ENCODE results near the gene DCAF6. TPM values are rescaled to one million over a fixed set of nuclear protein-coding genes. Genes with fewer than 3 reads are reported as not detected.

The DCAF6 gene
- total RNA-seq, 1 donor from 2014 or later = 93.9 TPM

DNA sequence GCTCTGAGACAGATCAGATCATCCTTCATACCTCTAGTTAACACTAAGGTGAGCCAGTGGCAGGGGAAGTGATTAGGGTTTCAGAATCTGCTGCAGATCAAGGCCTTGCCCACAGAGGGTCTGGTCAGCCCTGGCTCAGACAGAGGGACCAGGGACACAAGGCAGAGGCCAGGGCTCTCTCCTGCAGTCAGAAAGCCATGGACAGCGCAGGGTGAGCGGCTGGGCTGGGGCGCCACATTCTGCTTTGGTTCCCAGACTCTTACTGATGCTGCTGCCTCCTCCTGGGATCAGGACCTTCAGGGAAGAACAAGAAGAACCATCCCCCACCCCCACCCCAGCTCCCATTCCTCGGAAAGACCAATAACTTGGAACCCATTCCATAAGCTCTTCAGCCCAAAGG is 157.1 kb downstream of the DCAF6 start:
- Histone ChIP-seq H3K4me1 (ENCODE audit: control insufficient read depth in 3 of 3, insufficient read depth in 3 of 3, low read length in 3 of 3) (no peaks in the 10 kb centered on the region), H3K27ac (ENCODE audit: low read depth, low read length) (no peak overlapping the region), H3K27me3 (ENCODE audit: control insufficient read depth in 3 of 3, insufficient read depth in 3 of 3, low read length in 3 of 3) (peaks cover 0 to 14% (median 0%) of the 10 kb centered on the region in 3 donors), H3K9ac (ENCODE audit: low read depth in 1 of 3, low read length in 3 of 3) (no peak overlapping the region), H3K9me3 (ENCODE audit: control insufficient read depth in 3 of 3, low read length in 3 of 3) (no peaks in the 10 kb centered on the region), H3K36me3 (ENCODE audit: control insufficient read depth in 3 of 3, insufficient read depth in 3 of 3, low read length in 3 of 3) (peaks cover 0 to 7% (median 4%) of the 10 kb centered on the region in 3 donors), H3K4me3 (ENCODE audit: low read length in 3 of 3) (no peak overlapping the region)

DNA sequence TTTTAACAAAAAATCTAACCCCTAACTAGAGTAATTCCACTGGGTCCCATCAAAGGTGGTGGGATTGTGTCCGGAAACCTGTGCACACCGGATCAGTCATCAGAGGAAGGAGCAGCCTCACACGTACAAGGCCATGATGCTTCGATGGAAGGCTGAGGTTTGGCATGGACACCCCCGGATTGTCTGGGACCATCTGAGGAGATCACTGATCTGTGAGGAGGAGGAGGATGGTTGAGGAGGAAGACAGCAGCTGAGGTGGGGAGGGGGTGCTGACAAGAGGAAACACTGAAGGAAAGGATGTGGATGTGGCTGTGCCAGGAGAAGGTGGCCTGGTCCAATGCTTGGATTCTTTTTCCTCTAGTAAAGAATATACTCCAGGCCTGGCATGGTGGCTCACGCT is 159.0 kb downstream of the DCAF6 start:
- no peak overlapping the region for H3K4me3 ChIP-seq (ENCODE audit: low read length in 3 of 3)
- H3K27ac ChIP-seq (ENCODE audit: low read depth, low read length) = no peak overlapping the region
- peaks cover 0 to 11% (median 0%) of the 10 kb centered on the region in 3 donors for H3K27me3 ChIP-seq (ENCODE audit: control insufficient read depth in 3 of 3, insufficient read depth in 3 of 3, low read length in 3 of 3)
- no peaks in the 10 kb centered on the region for H3K9me3 ChIP-seq (ENCODE audit: control insufficient read depth in 3 of 3, low read length in 3 of 3)
- peaks cover 0 to 7% (median 4%) of the 10 kb centered on the region in 3 donors for H3K36me3 ChIP-seq (ENCODE audit: control insufficient read depth in 3 of 3, insufficient read depth in 3 of 3, low read length in 3 of 3)
- H3K4me1 ChIP-seq (ENCODE audit: control insufficient read depth in 3 of 3, insufficient read depth in 3 of 3, low read length in 3 of 3) = no peaks in the 10 kb centered on the region
- H3K9ac ChIP-seq (ENCODE audit: low read depth in 1 of 3, low read length in 3 of 3) = no peak overlapping the region

DNA sequence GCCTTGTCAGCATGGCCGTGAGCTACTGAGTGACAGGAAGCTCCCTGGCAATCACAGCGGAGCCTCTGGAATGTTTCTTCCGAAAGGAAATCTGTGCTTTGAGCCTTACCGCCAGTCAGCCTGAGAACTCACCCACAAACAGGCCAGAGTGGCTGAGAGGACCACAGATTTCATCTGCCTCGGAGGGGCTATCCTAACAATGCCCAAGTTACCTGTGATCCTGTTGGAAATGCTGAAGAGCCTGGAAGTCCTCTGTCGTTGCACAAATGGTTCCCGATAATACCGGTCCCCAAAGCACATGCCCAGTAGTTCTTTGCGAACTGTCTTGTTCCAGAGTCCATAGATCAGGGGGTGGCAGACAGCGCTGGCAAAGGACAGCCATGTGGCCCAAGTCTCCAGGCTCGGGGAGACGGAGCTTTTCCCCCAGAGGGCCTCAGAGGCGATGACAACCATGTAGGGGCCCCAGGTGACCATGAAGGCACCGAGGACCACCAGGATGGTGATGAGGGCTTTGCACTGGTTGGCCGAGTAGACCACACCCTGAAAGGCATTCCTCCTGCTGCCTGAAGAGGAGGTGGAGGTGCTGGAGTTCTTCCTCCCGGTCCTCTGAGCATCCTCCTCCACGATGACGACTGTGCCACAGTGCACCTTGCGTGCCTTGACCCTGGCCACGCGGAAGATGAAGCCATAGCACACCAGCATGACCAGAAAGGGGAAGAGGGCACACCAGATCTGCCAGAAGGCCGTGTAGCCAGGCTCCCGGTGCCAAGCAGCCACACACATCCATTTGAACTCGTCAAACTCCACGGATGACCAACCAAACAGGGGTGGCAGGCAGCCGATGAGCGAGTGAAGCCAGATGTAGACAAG is 160.0 kb downstream of the DCAF6 start:
- peaks cover 0 to 7% (median 4%) of the 10 kb centered on the region in 3 donors for H3K36me3 ChIP-seq (ENCODE audit: control insufficient read depth in 3 of 3, insufficient read depth in 3 of 3, low read length in 3 of 3)
- no peak overlapping the region for H3K4me3 ChIP-seq (ENCODE audit: low read length in 3 of 3)
- no peaks in the 10 kb centered on the region for H3K4me1 ChIP-seq (ENCODE audit: control insufficient read depth in 3 of 3, insufficient read depth in 3 of 3, low read length in 3 of 3)
- no peaks in the 10 kb centered on the region for H3K9me3 ChIP-seq (ENCODE audit: control insufficient read depth in 3 of 3, low read length in 3 of 3)
- peaks cover 0 to 8% (median 0%) of the 10 kb centered on the region in 3 donors for H3K27me3 ChIP-seq (ENCODE audit: control insufficient read depth in 3 of 3, insufficient read depth in 3 of 3, low read length in 3 of 3)
- no peak overlapping the region for H3K9ac ChIP-seq (ENCODE audit: low read depth in 1 of 3, low read length in 3 of 3)
- no peak overlapping the region for H3K27ac ChIP-seq (ENCODE audit: low read depth, low read length)

DNA sequence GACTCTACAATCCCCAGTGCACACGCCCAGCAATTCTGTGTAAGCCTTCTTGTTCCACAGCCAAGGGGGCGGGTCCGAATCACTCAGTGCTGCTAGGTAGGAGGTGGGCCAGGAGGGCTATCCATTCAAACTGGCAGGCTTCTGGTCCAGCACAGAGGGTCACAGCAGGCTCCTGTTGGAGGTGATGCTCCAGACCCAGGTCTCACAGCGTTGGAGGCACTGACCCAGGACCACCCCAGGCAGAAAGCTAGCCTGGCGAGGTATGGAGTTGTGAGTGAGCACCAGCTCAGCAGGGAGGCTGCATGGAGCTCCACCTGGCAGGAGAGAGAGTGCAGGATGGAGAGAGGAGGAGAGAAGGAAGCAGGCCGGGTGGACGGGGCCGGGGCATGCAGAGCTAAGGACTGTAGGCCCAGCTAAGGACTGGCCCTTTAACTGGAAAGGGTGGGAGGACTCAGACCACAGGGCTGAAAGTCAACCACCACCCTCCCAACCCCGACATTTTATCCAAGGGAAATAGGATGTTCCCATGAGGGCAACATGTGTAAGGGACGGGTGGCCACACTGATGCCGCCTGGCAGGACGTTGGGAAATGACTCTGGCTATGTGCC is 161.5 kb downstream of the DCAF6 start:
- Histone ChIP-seq H3K4me1 (ENCODE audit: control insufficient read depth in 3 of 3, insufficient read depth in 3 of 3, low read length in 3 of 3) (no peaks in the 10 kb centered on the region), H3K4me3 (ENCODE audit: low read length in 3 of 3) (no peak overlapping the region), H3K36me3 (ENCODE audit: control insufficient read depth in 3 of 3, insufficient read depth in 3 of 3, low read length in 3 of 3) (peaks cover 0 to 7% (median 4%) of the 10 kb centered on the region in 3 donors), H3K9me3 (ENCODE audit: control insufficient read depth in 3 of 3, low read length in 3 of 3) (no peaks in the 10 kb centered on the region), H3K27me3 (ENCODE audit: control insufficient read depth in 3 of 3, insufficient read depth in 3 of 3, low read length in 3 of 3) (peaks cover 0 to 4% (median 0%) of the 10 kb centered on the region in 3 donors), H3K27ac (ENCODE audit: low read depth, low read length) (no peak overlapping the region), H3K9ac (ENCODE audit: low read depth in 1 of 3, low read length in 3 of 3) (no peak overlapping the region)

GRCh38 chr1:168098534-168099320 is 162.2 kb downstream of the DCAF6 start:
- H3K4me3 ChIP-seq (ENCODE audit: low read length in 3 of 3) = no peak overlapping the region
- H3K9ac ChIP-seq (ENCODE audit: low read depth in 1 of 3, low read length in 3 of 3) = no peak overlapping the region
- no peaks in the 10 kb centered on the region for H3K9me3 ChIP-seq (ENCODE audit: control insufficient read depth in 3 of 3, low read length in 3 of 3)
- no peak overlapping the region for H3K27ac ChIP-seq (ENCODE audit: low read depth, low read length)
- peaks cover 0 to 1% (median 0%) of the 10 kb centered on the region in 3 donors for H3K27me3 ChIP-seq (ENCODE audit: control insufficient read depth in 3 of 3, insufficient read depth in 3 of 3, low read length in 3 of 3)
- no peaks in the 10 kb centered on the region for H3K4me1 ChIP-seq (ENCODE audit: control insufficient read depth in 3 of 3, insufficient read depth in 3 of 3, low read length in 3 of 3)
- peaks cover 0 to 7% (median 4%) of the 10 kb centered on the region in 3 donors for H3K36me3 ChIP-seq (ENCODE audit: control insufficient read depth in 3 of 3, insufficient read depth in 3 of 3, low read length in 3 of 3)

- Histone ChIP-seq H3K9me3 (ENCODE audit: control insufficient read depth in 3 of 3, low read length in 3 of 3) (no peaks in the 10 kb centered on the region), H3K27ac (ENCODE audit: low read depth, low read length) (no peak overlapping the region), H3K4me3 (ENCODE audit: low read length in 3 of 3) (no peak overlapping the region), H3K4me1 (ENCODE audit: control insufficient read depth in 3 of 3, insufficient read depth in 3 of 3, low read length in 3 of 3) (no peaks in the 10 kb centered on the region), H3K36me3 (ENCODE audit: control insufficient read depth in 3 of 3, insufficient read depth in 3 of 3, low read length in 3 of 3) (peaks cover 0 to 9% (median 5%) of the 10 kb centered on the region in 3 donors), H3K9ac (ENCODE audit: low read depth in 1 of 3, low read length in 3 of 3) (no peak overlapping the region), H3K27me3 (ENCODE audit: control insufficient read depth in 3 of 3, insufficient read depth in 3 of 3, low read length in 3 of 3) (peaks cover 0 to 2% (median 0%) of the 10 kb centered on the region in 3 donors)
Observed at GRCh38 chr1:168099337-168099801, 162.9 kb downstream of the DCAF6 start.

- H3K4me3 ChIP-seq (ENCODE audit: low read length in 3 of 3) = no peak overlapping the region
- no peaks in the 10 kb centered on the region for H3K9me3 ChIP-seq (ENCODE audit: control insufficient read depth in 3 of 3, low read length in 3 of 3)
- peaks cover 0 to 10% (median 0%) of the 10 kb centered on the region in 3 donors for H3K27me3 ChIP-seq (ENCODE audit: control insufficient read depth in 3 of 3, insufficient read depth in 3 of 3, low read length in 3 of 3)
- H3K9ac ChIP-seq (ENCODE audit: low read depth in 1 of 3, low read length in 3 of 3) = no peak overlapping the region
- H3K4me1 ChIP-seq (ENCODE audit: control insufficient read depth in 3 of 3, insufficient read depth in 3 of 3, low read length in 3 of 3) = no peaks in the 10 kb centered on the region
- no peak overlapping the region for H3K27ac ChIP-seq (ENCODE audit: low read depth, low read length)
- H3K36me3 ChIP-seq (ENCODE audit: control insufficient read depth in 3 of 3, insufficient read depth in 3 of 3, low read length in 3 of 3) = peaks cover 0 to 13% (median 8%) of the 10 kb centered on the region in 3 donors
Observed at GRCh38 chr1:168100315-168101002, 164.0 kb downstream of the DCAF6 start.

DNA sequence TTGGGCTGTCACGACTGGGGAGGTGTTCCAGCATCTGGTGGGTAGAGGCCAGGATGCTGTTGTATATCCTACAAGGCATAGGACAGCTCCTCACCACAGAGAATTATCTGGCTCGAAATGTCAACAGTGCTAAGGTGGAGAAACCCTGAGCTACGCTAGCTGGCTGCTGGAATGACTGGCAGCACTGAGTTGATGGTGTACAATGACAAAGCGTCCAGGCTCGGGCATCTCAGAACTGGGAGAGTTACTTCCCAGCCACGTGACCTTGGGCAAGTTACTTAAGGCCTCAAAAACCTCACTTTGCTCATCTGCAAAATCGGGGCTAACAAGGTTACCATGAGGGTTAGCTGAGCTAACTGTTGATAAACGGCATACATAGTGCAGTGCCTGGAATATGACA is 164.9 kb downstream of the DCAF6 start:
- Histone ChIP-seq H3K4me1 (ENCODE audit: control insufficient read depth in 3 of 3, insufficient read depth in 3 of 3, low read length in 3 of 3) (no peaks in the 10 kb centered on the region), H3K4me3 (ENCODE audit: low read length in 3 of 3) (no peak overlapping the region), H3K27ac (ENCODE audit: low read depth, low read length) (no peak overlapping the region), H3K9me3 (ENCODE audit: control insufficient read depth in 3 of 3, low read length in 3 of 3) (no peaks in the 10 kb centered on the region), H3K9ac (ENCODE audit: low read depth in 1 of 3, low read length in 3 of 3) (no peak overlapping the region), H3K27me3 (ENCODE audit: control insufficient read depth in 3 of 3, insufficient read depth in 3 of 3, low read length in 3 of 3) (peaks cover 0 to 10% (median 0%) of the 10 kb centered on the region in 3 donors), H3K36me3 (ENCODE audit: control insufficient read depth in 3 of 3, insufficient read depth in 3 of 3, low read length in 3 of 3) (peaks cover 0 to 13% (median 8%) of the 10 kb centered on the region in 3 donors)

DNA sequence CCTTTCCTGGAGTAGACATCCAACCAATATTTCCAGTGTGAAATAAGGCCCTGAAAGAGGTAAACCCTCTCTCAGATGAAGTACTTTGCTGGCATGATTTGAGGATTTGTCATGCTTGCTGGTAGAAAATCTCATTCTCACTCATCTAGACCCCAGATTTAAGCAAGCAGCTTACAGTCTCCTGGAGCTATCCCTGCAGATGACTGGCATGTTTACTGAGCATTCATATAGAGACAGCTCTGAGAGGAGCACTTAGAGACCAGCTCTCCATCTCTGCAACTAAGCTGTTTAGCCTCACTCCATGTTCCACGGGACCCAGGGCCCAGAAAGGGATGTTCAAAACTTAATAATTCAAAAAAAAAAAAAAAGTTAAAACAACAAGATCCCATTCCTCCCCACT is 166.0 kb downstream of the DCAF6 start:
- Histone ChIP-seq H3K36me3 (ENCODE audit: control insufficient read depth in 3 of 3, insufficient read depth in 3 of 3, low read length in 3 of 3) (peaks cover 0 to 7% (median 6%) of the 10 kb centered on the region in 3 donors), H3K9me3 (ENCODE audit: control insufficient read depth in 3 of 3, low read length in 3 of 3) (no peaks in the 10 kb centered on the region), H3K27me3 (ENCODE audit: control insufficient read depth in 3 of 3, insufficient read depth in 3 of 3, low read length in 3 of 3) (peaks cover 0 to 10% (median 0%) of the 10 kb centered on the region in 3 donors), H3K9ac (ENCODE audit: low read depth in 1 of 3, low read length in 3 of 3) (no peak overlapping the region), H3K27ac (ENCODE audit: low read depth, low read length) (no peak overlapping the region), H3K4me3 (ENCODE audit: low read length in 3 of 3) (no peak overlapping the region), H3K4me1 (ENCODE audit: control insufficient read depth in 3 of 3, insufficient read depth in 3 of 3, low read length in 3 of 3) (no peaks in the 10 kb centered on the region)

All from skeletal muscle tissue (tissue), 4 donors.